Nephron (organoid): ENCODE measurements around the gene CLRN3.
A peak's percentile ranks its signal among the peaks of the same experiment; 100 is the strongest.

Experiments used
- H3K27ac Mint-ChIP-seq, 3 experiments: 2 replicates each; pipeline ENCODE4 v1.8.0; 2020; ENCODE audit warnings: mixed read lengths in 3 of 3, mild to moderate bottlenecking in 2 of 3, moderate library complexity in 1 of 3
- H3K27me3 Mint-ChIP-seq: 2 replicates; pipeline ENCODE4 v1.8.0; 2021; ENCODE audit warnings: low read depth, mild to moderate bottlenecking, moderate library complexity, mixed read lengths
- H3K36me3 Mint-ChIP-seq: 2 replicates; pipeline ENCODE4 v1.8.0; 2020; ENCODE audit warnings: low read depth, mixed read lengths
- H3K4me1 Mint-ChIP-seq: 2 replicates; pipeline ENCODE4 v1.8.0; 2020; ENCODE audit warnings: mixed read lengths
- H3K4me3 Mint-ChIP-seq, 3 experiments: 2 replicates each; pipeline ENCODE4 v1.8.0; 2020; ENCODE audit warnings: mild to moderate bottlenecking in 3 of 3, mixed read lengths in 3 of 3, moderate library complexity in 2 of 3
- H3K9me3 Mint-ChIP-seq: 2 replicates; pipeline ENCODE4 v1.8.0; 2020; ENCODE audit warnings: mixed read lengths
- TF ChIP-seq, protein P1 (sequence below), 3 experiments: fragments of 200-600 bp; sonication (generic); IDR thresholded peaks; one replicate each; pipeline ENCODE4 v1.5.0; 2021; ENCODE audit warnings: antibody characterized with exemption in 3 of 3; ENCODE audit not compliant: unreplicated experiment in 3 of 3

Gene CLRN3

DNA sequence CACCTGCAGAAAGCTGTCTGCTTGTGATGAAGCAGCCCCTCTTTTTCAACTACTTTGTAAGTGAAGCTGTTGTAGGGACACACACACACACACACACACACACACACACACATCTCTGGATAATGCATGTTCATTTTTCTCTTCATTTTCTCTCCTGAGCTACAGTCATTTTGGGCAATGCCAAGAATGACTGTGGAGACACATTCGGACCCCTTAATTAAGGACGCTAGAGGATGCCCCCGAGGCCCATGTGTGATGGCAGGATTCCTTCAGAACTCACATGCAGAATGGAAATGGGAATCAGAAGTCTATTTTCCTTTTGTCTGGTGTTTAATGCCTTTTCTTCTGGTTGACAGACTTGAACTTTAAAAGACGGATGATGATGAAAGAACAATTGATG is 56.6 kb downstream of the CLRN3 start:
- no peak overlapping the region for H3K4me3 Mint-ChIP-seq

DNA sequence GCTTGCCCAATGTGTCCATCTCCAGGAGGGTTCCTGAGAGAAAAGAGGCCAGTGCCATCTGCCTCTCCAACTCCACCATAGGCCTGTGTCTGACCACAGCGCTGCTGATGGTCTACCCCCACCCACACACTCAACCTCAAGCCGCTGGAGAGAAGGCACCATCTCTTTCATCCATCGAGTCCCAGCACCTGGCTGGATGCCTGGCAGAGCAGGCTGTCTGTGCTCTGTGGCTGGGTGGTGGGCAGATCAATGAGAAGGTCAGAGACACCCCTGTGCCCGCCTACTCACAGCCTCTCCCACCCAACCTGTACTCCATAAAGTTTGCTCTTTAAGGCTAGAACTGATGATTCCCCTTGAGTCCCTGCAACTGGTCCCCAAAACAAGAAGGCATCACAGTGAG is 58.0 kb downstream of the CLRN3 start:
- Mint-ChIP-seq H3K9me3 (peaks cover 3% of the 10 kb centered on the region), H3K4me3 (no peak overlapping the region), H3K4me1 (peaks cover 28% of the 10 kb centered on the region), H3K36me3 (no peaks in the 10 kb centered on the region), H3K27ac (no peak overlapping the region), H3K27me3 (peaks cover 18% of the 10 kb centered on the region)
- TF ChIP-seq, protein P1, sequence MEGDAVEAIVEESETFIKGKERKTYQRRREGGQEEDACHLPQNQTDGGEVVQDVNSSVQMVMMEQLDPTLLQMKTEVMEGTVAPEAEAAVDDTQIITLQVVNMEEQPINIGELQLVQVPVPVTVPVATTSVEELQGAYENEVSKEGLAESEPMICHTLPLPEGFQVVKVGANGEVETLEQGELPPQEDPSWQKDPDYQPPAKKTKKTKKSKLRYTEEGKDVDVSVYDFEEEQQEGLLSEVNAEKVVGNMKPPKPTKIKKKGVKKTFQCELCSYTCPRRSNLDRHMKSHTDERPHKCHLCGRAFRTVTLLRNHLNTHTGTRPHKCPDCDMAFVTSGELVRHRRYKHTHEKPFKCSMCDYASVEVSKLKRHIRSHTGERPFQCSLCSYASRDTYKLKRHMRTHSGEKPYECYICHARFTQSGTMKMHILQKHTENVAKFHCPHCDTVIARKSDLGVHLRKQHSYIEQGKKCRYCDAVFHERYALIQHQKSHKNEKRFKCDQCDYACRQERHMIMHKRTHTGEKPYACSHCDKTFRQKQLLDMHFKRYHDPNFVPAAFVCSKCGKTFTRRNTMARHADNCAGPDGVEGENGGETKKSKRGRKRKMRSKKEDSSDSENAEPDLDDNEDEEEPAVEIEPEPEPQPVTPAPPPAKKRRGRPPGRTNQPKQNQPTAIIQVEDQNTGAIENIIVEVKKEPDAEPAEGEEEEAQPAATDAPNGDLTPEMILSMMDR (IDR thresholded peaks at IDR 0.05; ENCODE audit: unreplicated experiment in 3 of 3): no peak

More for the DNA sequence above, 56.6 kb downstream of the CLRN3 start:
- Mint-ChIP-seq H3K36me3 (no peaks in the 10 kb centered on the region), H3K4me1 (peaks cover 28% of the 10 kb centered on the region), H3K9me3 (peaks cover 3% of the 10 kb centered on the region), H3K27me3 (peaks cover 14% of the 10 kb centered on the region), H3K27ac (no peak overlapping the region)
- TF ChIP-seq, protein P1 (IDR thresholded peaks at IDR 0.05; ENCODE audit: unreplicated experiment in 3 of 3): no peak

DNA sequence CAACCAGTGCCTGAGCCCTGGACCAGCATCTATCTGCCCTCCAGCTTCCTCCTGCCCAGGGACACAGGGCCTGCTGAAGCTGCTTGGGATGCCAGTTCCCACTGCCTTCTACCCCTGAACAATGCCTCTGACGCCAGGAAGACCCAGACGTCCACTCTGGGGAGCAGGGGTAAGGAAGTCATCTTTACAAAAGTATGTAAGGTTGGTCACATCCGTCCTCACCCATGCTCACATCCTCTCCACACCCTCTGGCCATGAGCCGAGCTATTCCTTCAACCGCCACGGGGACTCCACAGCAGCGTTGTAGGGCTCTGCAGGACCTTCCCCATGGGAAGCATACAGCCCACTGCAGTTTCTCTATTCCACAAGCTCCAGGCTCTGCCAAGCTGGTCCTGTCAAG is 58.5 kb downstream of the CLRN3 start:
- TF ChIP-seq, protein P1 (IDR thresholded peaks at IDR 0.05; ENCODE audit: unreplicated experiment in 3 of 3): no peak
- Mint-ChIP-seq H3K27ac (no peak overlapping the region), H3K36me3 (no peaks in the 10 kb centered on the region), H3K27me3 (peaks cover 18% of the 10 kb centered on the region), H3K9me3 (peaks cover 3% of the 10 kb centered on the region), H3K4me1 (peaks cover 28% of the 10 kb centered on the region), H3K4me3 (no peak overlapping the region)

DNA sequence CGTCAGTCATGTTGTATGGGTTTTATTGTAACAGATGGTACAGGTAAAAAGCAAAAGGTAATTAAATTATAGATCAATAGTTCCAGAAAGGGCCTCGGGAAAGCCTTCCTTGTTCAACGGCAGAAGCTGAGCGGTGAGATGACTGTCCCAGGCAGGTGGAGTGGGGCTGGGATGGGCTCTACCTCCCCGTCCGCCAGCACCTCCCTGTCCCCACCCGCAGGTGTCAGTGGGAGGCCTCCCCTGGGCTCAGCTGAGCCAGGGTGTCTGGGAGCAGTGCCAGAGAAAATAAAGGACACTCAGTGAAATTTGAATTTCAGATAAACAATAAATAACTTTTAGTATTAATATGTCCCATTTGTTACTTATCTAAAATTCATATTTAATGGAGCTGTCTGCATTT is 58.9 kb downstream of the CLRN3 start:
- peaks cover 18% of the 10 kb centered on the region for H3K27me3 Mint-ChIP-seq
- peaks cover 3% of the 10 kb centered on the region for H3K9me3 Mint-ChIP-seq
- peaks cover 28% of the 10 kb centered on the region for H3K4me1 Mint-ChIP-seq
- peak overlapping the region in 2 of 3 experiments; percentile 64 to 70 for H3K27ac Mint-ChIP-seq
- TF ChIP-seq, protein P1 (IDR thresholded peaks at IDR 0.05; ENCODE audit: unreplicated experiment in 3 of 3): no peak
- H3K36me3 Mint-ChIP-seq: no peaks in the 10 kb centered on the region
- H3K4me3 Mint-ChIP-seq: no peak overlapping the region

DNA sequence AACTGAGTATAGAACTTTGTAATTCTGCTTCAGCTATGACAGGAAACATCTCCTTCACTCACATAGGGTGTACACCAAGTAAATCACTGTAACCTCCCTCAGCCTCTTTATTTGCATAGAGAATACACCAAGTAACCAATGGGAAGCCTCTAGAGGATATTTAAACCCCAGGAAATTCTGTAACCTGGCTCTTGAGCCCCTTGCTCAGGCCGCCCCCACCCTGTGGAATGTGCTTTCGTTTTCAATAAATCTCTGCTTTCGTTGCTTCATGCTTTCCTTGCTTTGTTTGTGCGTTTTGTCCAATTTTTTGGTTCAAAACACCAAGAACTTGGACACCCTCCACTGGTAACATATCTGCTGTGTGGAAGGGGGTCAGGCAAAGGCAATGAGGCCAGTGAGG is 60.2 kb downstream of the CLRN3 start:
- no peaks in the 10 kb centered on the region for H3K9me3 Mint-ChIP-seq
- TF ChIP-seq, protein P1 (IDR thresholded peaks at IDR 0.05; ENCODE audit: unreplicated experiment in 3 of 3): no peak
- H3K4me3 Mint-ChIP-seq: no peak overlapping the region
- H3K4me1 Mint-ChIP-seq: peaks cover 28% of the 10 kb centered on the region
- no peaks in the 10 kb centered on the region for H3K36me3 Mint-ChIP-seq
- peaks cover 14% of the 10 kb centered on the region for H3K27me3 Mint-ChIP-seq
- H3K27ac Mint-ChIP-seq: peak overlapping the region in 2 of 3 experiments; percentile 64 to 71

DNA sequence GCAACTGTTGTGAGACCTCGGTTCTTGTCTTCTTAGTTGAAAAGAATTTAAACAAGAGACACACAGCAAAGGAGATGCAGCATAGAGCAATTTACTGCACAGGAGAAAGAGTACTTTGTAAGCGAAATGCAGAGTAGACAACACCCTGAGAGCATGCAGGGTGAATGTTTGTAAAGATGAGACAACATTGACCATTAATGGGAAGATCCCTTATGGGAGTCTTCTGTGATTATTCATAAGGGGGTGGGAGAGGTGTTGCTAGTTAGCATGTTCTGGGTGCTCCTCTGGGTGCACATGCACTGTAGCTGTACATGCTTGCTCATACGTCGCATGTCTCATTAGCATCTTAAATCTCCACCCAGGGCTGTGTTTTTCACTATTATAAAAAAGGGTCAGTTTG is 62.3 kb downstream of the CLRN3 start:
- Mint-ChIP-seq H3K27ac (no peak overlapping the region), H3K36me3 (no peaks in the 10 kb centered on the region), H3K4me1 (peaks cover 23% of the 10 kb centered on the region), H3K9me3 (no peaks in the 10 kb centered on the region), H3K27me3 (peaks cover 14% of the 10 kb centered on the region), H3K4me3 (no peak overlapping the region)
- TF ChIP-seq, protein P1 (IDR thresholded peaks at IDR 0.05; ENCODE audit: unreplicated experiment in 3 of 3): no peak
